ENCODE results near the gene CCDC33.

CCDC33 gene

DNA sequence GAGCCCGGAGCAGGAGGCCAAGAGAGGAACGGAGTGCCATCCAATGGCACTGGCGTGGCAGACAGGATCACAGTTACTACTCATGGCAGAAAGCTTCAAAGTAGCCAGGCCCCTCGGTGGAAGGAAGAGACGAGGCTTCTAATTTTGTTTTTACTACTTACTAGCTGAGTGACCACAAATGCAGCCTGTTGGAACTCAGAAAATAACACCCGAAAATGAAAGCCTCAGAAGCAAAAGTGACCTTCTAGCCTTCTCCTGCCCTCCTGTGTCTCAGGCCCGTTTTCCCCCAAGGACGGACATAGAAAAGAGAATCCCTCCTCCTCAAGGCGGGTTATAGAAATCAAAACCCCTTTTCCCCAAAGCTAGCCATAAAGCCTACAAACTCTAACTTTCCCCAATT is 23.6 kb upstream of the CCDC33 start:
- DNase-seq (ENCODE audit: extremely low read depth, low read depth) = no peak
- TF ChIP-seq, protein P1, sequence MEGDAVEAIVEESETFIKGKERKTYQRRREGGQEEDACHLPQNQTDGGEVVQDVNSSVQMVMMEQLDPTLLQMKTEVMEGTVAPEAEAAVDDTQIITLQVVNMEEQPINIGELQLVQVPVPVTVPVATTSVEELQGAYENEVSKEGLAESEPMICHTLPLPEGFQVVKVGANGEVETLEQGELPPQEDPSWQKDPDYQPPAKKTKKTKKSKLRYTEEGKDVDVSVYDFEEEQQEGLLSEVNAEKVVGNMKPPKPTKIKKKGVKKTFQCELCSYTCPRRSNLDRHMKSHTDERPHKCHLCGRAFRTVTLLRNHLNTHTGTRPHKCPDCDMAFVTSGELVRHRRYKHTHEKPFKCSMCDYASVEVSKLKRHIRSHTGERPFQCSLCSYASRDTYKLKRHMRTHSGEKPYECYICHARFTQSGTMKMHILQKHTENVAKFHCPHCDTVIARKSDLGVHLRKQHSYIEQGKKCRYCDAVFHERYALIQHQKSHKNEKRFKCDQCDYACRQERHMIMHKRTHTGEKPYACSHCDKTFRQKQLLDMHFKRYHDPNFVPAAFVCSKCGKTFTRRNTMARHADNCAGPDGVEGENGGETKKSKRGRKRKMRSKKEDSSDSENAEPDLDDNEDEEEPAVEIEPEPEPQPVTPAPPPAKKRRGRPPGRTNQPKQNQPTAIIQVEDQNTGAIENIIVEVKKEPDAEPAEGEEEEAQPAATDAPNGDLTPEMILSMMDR (IDR thresholded peaks at IDR 0.05; ENCODE audit: low read depth, low read length, missing control alignments) = no peak
- no peak overlapping the region for H3K4me3 ChIP-seq (replicated peaks; ENCODE audit: low read depth, low read length)

DNA sequence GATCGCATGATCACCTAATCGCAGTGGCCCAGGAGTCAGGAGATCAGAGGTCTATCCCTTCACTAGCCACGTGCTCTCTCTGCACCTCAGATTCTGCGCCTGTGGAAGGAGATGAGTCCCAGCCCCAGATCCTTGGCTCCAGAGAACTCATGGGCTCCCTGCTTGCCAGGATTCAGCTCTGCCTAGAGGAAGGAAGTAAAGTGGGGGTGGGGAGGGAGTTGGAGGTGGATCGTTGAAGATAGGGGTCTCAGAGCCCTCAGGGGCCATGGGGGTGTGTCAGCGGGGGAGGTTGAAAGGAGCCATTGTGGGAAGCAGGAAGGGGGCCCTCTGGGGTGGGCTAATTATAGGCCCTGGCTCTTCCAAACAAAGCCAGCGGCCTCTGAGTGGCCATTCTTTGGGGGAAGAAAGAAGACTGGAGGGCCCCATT is 22.3 kb upstream of the CCDC33 start:
- H3K4me3 ChIP-seq (replicated peaks; ENCODE audit: low read depth, low read length) = no peak overlapping the region
- TF ChIP-seq, protein P1 (IDR thresholded peaks at IDR 0.05; ENCODE audit: low read depth, low read length, missing control alignments) = no peak
- DNase-seq (ENCODE audit: extremely low read depth, low read depth) = no peak

DNA sequence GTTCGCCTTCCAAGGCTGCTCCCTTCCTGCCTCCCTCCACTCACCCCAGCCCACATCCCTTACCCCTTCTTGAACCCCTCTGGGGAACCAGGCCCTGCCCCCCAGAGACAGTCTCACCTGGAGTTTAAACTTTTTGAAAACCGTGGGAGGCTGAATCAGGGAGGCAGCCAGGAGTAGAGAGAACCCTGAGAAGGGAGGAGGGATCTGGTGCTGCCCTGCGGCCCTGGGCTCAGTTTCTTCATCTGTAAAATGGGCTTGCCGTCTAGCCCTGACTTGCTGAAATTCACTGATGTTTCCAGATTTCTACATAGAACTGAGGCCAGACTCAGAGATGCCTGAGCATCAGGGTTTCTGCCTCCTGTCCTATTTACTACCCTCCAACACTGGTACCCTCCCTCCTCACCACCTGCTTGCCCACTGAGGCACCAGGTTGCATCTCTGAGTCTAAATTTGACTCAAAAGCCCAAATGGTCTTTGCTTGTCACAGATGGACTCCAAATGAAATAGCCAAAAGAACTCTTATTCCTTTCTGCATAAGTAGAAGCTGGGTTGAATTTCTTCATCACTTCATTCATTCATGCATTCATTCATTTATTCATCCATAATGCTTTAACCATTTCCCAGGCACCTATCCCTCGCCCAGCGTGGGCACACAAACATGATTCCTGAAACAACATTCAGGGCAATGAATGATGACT is 21.7 kb upstream of the CCDC33 start:
- no peak for DNase-seq (ENCODE audit: extremely low read depth, low read depth)
- no peak overlapping the region for H3K4me3 ChIP-seq (replicated peaks; ENCODE audit: low read depth, low read length)
- TF ChIP-seq, protein P1 (IDR thresholded peaks at IDR 0.05; ENCODE audit: low read depth, low read length, missing control alignments) = no peak

GRCh38 chr15:74215958-74216357 is 20.2 kb upstream of the CCDC33 start:
- DNase-seq (ENCODE audit: extremely low read depth, low read depth) = no peak
- no peak overlapping the region for H3K4me3 ChIP-seq (replicated peaks; ENCODE audit: low read depth, low read length)
- TF ChIP-seq, protein P1 (IDR thresholded peaks at IDR 0.05; ENCODE audit: low read depth, low read length, missing control alignments) = no peak

GRCh38 chr15:74216949-74217348 is 19.2 kb upstream of the CCDC33 start:
- no peak for DNase-seq (ENCODE audit: extremely low read depth, low read depth)
- no peak overlapping the region for H3K4me3 ChIP-seq (replicated peaks; ENCODE audit: low read depth, low read length)
- TF ChIP-seq, protein P1 (IDR thresholded peaks at IDR 0.05; ENCODE audit: low read depth, low read length, missing control alignments) = no peak

- DNase-seq (ENCODE audit: extremely low read depth, low read depth) = no peak
- no peak overlapping the region for H3K4me3 ChIP-seq (replicated peaks; ENCODE audit: low read depth, low read length)
- TF ChIP-seq, protein P1 (IDR thresholded peaks at IDR 0.05; ENCODE audit: low read depth, low read length, missing control alignments) = no peak
Observed at GRCh38 chr15:74217907-74218885, 17.9 kb upstream of the CCDC33 start.
